HUES6 (cell line): ENCODE results near the gene UTP14C.
"Not testable (repeated sequence)": the region's sequence is repeated elsewhere in the genome, so short reads cannot be mapped to it uniquely, and the experiment has no call there.

Source experiments
- H3K27ac ChIP-seq: 2 replicates; pipeline ENCODE4 v1.7.0; 2013; ENCODE audit warnings: low read depth, mild to moderate bottlenecking, low read length, inconsistent platforms
- H3K27me3 ChIP-seq: 2 replicates; pipeline ENCODE4 v1.6.1; 2013; ENCODE audit warnings: low read length; ENCODE audit not compliant: control insufficient read depth, insufficient read depth
- H3K36me3 ChIP-seq: 2 replicates; pipeline ENCODE4 v1.6.1; 2013; ENCODE audit warnings: low read length; ENCODE audit not compliant: control insufficient read depth, insufficient read depth
- H3K4me1 ChIP-seq: 2 replicates; pipeline ENCODE4 v1.6.1; 2013; ENCODE audit warnings: low read length; ENCODE audit not compliant: control insufficient read depth, insufficient read depth
- H3K4me3 ChIP-seq: 2 replicates; pipeline ENCODE4 v1.5.1; 2013; ENCODE audit warnings: low read depth, low read length
- H3K9ac ChIP-seq: one replicate; pipeline ENCODE4 v1.6.1; 2013; ENCODE audit warnings: mild to moderate bottlenecking, low read length
- H3K9me3 ChIP-seq: 2 replicates; pipeline ENCODE4 v1.6.1; 2013; ENCODE audit warnings: low read depth, low read length; ENCODE audit not compliant: control insufficient read depth, insufficient read depth

The UTP14C gene

GRCh38 chr13:52020191-52020590 is 4.3 kb upstream of the UTP14C start:
- H3K4me1 ChIP-seq, result no peaks in the 10 kb centered on the region
- no peak overlapping the region for H3K9ac ChIP-seq
- H3K36me3 ChIP-seq, result peaks cover 79% of the 10 kb centered on the region
- no peaks in the 10 kb centered on the region for H3K27me3 ChIP-seq
- H3K9me3 ChIP-seq, result peaks cover 14% of the 10 kb centered on the region; the same call in 1 of the 2 replicates
- H3K27ac ChIP-seq, result no peak overlapping the region
- no peak overlapping the region for H3K4me3 ChIP-seq

GRCh38 chr13:52022356-52022755 is 2.1 kb upstream of the UTP14C start:
- Histone ChIP-seq H3K9me3 (no peaks in the 10 kb centered on the region), H3K27ac (no peak overlapping the region), H3K36me3 (peaks cover 88% of the 10 kb centered on the region)

GRCh38 chr13:52025475-52026245 is 1.2 kb downstream of the UTP14C start:
- Histone ChIP-seq H3K27ac (no peak overlapping the region), H3K9ac (no peak overlapping the region), H3K9me3 (peaks cover 4% of the 10 kb centered on the region), H3K27me3 (no peaks in the 10 kb centered on the region), H3K4me3 (no peak overlapping the region), H3K4me1 (no peaks in the 10 kb centered on the region), H3K36me3 (peaks cover 86% of the 10 kb centered on the region)

More at GRCh38 chr13:52022356-52022755, 2.1 kb upstream of the UTP14C start:
- Histone ChIP-seq H3K27me3 (no peaks in the 10 kb centered on the region), H3K9ac (no peak overlapping the region), H3K4me1 (no peaks in the 10 kb centered on the region), H3K4me3 (no peak overlapping the region)

- Histone ChIP-seq H3K4me1 (no peaks in the 10 kb centered on the region), H3K27me3 (no peaks in the 10 kb centered on the region), H3K27ac (no peak overlapping the region), H3K36me3 (peaks cover 83% of the 10 kb centered on the region), H3K9ac (no peak overlapping the region), H3K9me3 (peaks cover 4% of the 10 kb centered on the region), H3K4me3 (no peak overlapping the region)
Measured at GRCh38 chr13:52026246-52026626, 1.7 kb downstream of the UTP14C start.

GRCh38 chr13:52027832-52028231 is 3.3 kb downstream of the UTP14C start:
- Histone ChIP-seq H3K27me3 (no peaks in the 10 kb centered on the region), H3K36me3 (peaks cover 69% of the 10 kb centered on the region), H3K4me1 (no peaks in the 10 kb centered on the region), H3K4me3 (no peak overlapping the region), H3K9ac (no peak overlapping the region), H3K9me3 (peaks cover 4% of the 10 kb centered on the region), H3K27ac (no peak overlapping the region)

GRCh38 chr13:52029569-52029968 is 5.1 kb downstream of the UTP14C start:
- Histone ChIP-seq H3K9ac (no peak overlapping the region), H3K9me3 (peaks cover 4% of the 10 kb centered on the region), H3K36me3 (peaks cover 55% of the 10 kb centered on the region), H3K4me1 (no peaks in the 10 kb centered on the region), H3K27me3 (no peaks in the 10 kb centered on the region), H3K4me3 (no peak overlapping the region), H3K27ac (no peak overlapping the region)

- not testable (repeated sequence) for H3K4me1 ChIP-seq, H3K9me3 ChIP-seq, H3K27ac ChIP-seq, H3K4me3 ChIP-seq, H3K9ac ChIP-seq, H3K27me3 ChIP-seq
- peaks cover 47% of the 10 kb centered on the region for H3K36me3 ChIP-seq
Measured at GRCh38 chr13:52030401-52030800, 5.9 kb downstream of the UTP14C start.

GRCh38 chr13:52033039-52033438 is 8.5 kb downstream of the UTP14C start:
- H3K4me1 ChIP-seq, result no peaks in the 10 kb centered on the region
- no peak overlapping the region for H3K9ac ChIP-seq
- H3K27ac ChIP-seq, result no peak overlapping the region
- H3K9me3 ChIP-seq, result peaks cover 4% of the 10 kb centered on the region
- H3K27me3 ChIP-seq, result no peaks in the 10 kb centered on the region
- H3K36me3 ChIP-seq, result peaks cover 24% of the 10 kb centered on the region
- no peak overlapping the region for H3K4me3 ChIP-seq

GRCh38 chr13:52034616-52035226 is 10.2 kb downstream of the UTP14C start:
- Histone ChIP-seq H3K27ac (no peak overlapping the region), H3K36me3 (peaks cover 7% of the 10 kb centered on the region; the same call in 1 of the 2 replicates), H3K4me3 (no peak overlapping the region), H3K9ac (no peak overlapping the region), H3K9me3 (no peaks in the 10 kb centered on the region; the same call in 1 of the 2 replicates), H3K27me3 (no peaks in the 10 kb centered on the region), H3K4me1 (no peaks in the 10 kb centered on the region)

GRCh38 chr13:52036037-52036436 is 11.5 kb downstream of the UTP14C start:
- Histone ChIP-seq H3K36me3 (no peaks in the 10 kb centered on the region), H3K4me3 (no peak overlapping the region), H3K27me3 (no peaks in the 10 kb centered on the region), H3K4me1 (no peaks in the 10 kb centered on the region), H3K9ac (no peak overlapping the region), H3K9me3 (no peaks in the 10 kb centered on the region), H3K27ac (no peak overlapping the region)

- Histone ChIP-seq H3K9ac (no peak overlapping the region), H3K4me1 (no peaks in the 10 kb centered on the region), H3K4me3 (no peak overlapping the region), H3K27me3 (no peaks in the 10 kb centered on the region), H3K9me3 (no peaks in the 10 kb centered on the region), H3K36me3 (no peaks in the 10 kb centered on the region), H3K27ac (no peak overlapping the region)
Measured at GRCh38 chr13:52043675-52044074, 19.2 kb downstream of the UTP14C start.
